ENCODE data around the gene RNASE11.

GRCh38 chr14:20560961-20561360, 26.8 kb downstream of the RNASE11 start, which contains the start of gene RNASE9:
- TF ChIP-seq ZNF10 (tag by site-specific recombination; IDR thresholded peaks at IDR 0.05) (no peak), ZFP37 (tag by site-specific recombination; IDR thresholded peaks at IDR 0.05) (no peak), ZNF747 (tag by site-specific recombination; IDR thresholded peaks at IDR 0.05) (no peak), SETDB1 (IDR thresholded peaks at IDR 0.05; ENCODE audit: insufficient read length, low read length) (no peak), CTCF (tag by site-specific recombination; IDR thresholded peaks at IDR 0.05) (no peak), ZNF707 (tag by site-specific recombination; IDR thresholded peaks at IDR 0.05) (no peak), ZSCAN23 (tag by site-specific recombination; IDR thresholded peaks at IDR 0.05) (no peak), ZNF223 (tag by site-specific recombination; IDR thresholded peaks at IDR 0.05) (no peak), ZSCAN30 (tag by site-specific recombination; IDR thresholded peaks at IDR 0.05) (no peak)

Measured in HEK293 (cell line).